ENCODE results near the gene SLCO3A1. TPM values are rescaled to one million over a fixed set of nuclear protein-coding genes. Genes with fewer than 3 reads are reported as not detected.

Gene SLCO3A1
- total RNA-seq, 1 donor from 2014 or later: 46.6 TPM

DNA sequence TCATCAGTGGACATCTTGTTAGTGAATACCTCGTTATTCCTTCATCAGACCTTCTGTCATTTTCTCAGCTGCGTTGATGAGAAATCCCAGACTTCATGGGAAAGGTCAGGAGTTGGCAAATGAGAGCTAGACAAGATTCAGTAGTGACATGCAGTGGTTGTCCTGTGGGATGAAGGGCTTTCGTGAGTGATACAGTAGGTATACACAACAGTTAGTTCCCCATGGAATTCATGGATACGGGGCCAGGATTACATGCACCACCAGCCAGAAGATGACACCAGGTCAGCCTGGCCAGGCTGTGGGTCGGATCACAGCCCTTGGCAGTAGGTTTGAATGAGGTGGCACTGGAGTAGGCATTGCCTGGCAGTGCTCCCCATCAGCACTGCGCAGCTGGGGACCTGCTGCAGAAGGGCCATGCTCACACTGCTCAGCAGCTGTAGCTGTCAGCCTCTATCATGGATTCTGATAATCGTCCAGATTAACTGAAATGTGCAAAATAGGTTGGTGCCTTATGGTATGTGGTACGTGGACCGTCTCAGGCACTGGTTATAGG, 150.1 kb downstream of the SLCO3A1 start:
- no peak for DNase-seq
- ATAC-seq (ENCODE audit: poor library complexity): peak; percentile 73
- intact Hi-C loops (cut with DNase I): no loop called here

DNA sequence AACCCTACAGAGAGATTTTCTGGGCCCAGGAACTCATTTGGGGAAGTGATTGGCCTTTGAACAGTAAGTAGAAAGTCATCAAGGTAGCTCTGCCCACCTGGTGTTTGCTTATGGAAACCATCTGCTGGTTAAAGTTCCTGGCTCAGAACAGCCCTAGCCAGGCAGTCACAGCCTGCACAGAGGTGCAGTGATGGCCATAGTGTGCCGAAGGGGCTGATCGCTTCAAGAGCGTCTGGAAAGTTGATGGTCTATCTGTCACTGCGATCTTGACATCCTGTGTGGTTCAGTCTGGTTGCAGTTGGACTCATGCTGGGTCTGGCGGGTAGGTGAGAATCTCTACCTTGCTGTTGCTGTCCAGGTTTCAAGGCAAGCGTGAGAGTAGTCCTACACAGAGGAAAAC, 151.6 kb downstream of the SLCO3A1 start:
- intact Hi-C loops (cut with DNase I): no loop called here
- ATAC-seq (ENCODE audit: poor library complexity): no peak
- DNase-seq: no peak

DNA sequence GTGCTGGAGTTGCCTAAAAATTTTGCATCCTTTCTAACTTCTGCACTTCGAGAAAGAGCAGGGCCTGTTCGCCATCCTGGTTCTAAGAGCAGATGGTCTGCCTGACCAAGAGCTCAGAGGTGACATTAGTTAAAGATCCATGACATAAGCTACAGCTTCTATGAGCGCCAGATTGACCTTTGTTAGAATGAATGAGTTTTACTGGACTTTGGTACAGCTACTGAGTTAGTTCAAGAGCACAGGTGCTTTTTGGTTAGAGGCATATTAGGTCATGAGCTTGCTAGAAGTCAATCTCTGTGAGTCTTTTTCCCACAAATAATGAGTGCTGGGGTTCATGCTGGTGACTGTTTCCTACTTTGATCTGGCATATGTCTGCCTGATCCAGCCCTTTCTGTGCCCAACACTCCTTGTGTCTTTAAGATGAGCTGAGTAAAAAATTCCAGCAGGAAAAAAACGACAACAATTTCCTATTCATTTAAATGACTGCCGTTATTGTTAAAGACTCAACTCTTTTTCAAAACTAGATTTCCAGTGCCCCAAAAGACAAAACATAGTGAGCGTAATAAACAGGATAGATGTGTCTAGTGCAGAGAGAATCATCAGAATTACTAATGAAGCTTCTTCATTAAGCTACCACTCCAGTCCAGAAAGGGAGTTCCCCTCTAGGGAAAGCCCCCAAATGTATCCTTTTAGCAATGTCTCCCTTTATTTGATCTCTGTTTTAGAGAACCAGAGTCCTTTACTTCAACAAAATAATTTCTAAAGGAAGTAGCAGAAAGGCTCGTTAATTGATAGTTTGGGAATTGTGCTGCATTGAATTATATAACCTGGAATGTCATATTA, 152.9 kb downstream of the SLCO3A1 start:
- ATAC-seq (ENCODE audit: poor library complexity): no peak
- intact Hi-C loops (cut with DNase I): no loop called here
- no peak for DNase-seq

DNA sequence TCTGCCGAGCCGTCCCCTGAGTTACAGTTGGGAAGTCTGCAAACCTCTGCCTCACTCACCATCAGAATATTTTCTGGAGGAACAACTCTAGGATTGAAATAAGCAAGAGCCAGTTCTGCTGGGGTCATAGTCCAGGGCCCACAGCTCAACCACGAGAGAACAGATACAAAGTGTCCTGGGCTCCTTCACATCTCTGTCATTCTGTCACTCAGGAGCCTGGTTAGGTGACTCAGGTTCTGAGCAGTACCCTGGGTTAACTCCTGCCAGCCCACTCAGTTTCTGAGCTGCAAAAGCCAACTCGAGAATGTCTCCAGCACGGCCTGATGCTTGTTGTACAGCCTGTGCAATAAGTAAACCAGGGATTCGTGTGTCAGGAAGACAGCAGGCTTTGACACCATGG, 155.7 kb downstream of the SLCO3A1 start:
- intact Hi-C loops (cut with DNase I): no loop called here
- peak; percentile 45 for ATAC-seq (ENCODE audit: poor library complexity)

DNA sequence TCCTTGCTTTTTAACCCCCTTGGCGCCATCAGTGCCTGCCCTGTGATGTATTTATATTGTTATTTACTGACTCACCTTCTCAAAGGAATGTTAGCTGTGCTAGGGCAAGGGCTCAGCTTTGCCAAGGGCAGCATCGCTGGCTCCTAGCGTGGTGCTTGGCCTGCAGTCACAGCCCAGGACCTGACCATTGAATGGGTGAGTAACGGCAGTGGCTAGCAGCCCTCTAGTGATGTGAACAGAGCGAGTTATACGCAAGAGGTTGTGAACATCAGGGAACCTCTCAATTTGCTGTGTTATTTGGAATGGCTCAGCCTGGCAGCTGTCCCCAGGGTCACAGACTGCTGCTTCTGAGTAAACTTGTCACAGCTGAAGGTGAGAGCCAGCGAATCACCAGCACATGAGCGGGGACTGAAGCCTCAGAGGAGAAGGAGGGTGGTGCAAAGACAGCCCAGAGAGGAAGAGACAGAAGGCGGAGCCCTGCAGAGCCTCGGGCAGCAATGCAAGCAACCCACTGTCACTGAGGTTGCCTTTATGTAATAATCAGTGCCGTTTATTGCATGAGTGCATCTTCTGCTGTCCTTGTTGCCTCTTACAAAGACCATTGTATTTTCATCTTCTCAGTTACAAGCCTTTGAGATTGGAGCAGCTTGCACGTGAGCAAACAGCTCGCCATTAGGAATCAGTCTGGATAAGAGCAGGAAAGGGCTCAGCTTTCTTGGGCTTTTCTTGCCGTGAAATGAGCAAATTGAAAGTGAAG, 158.3 kb downstream of the SLCO3A1 start:
- intact Hi-C loops (cut with DNase I): no loop called here
- ATAC-seq (ENCODE audit: poor library complexity): peak; percentile 79
- peak; percentile 56 for DNase-seq

More for the DNA sequence above, 155.7 kb downstream of the SLCO3A1 start:
- DNase-seq: no peak

DNA sequence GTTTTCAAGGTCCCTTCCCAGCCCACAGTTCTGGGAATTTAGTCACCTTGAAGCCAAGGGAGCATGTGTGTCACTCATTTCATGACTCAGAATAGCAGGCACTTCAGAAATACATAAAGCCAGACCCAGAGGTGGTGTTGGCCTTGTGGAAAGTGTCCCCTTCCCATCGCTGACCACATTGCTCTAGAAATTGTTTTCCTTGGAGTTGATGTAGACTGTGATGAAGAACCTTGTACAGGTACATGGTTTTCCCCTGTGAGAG, 158.8 kb downstream of the SLCO3A1 start:
- intact Hi-C loops (cut with DNase I): no loop called here
- ATAC-seq (ENCODE audit: poor library complexity) (peak; percentile 27), DNase-seq (no peak)

DNA sequence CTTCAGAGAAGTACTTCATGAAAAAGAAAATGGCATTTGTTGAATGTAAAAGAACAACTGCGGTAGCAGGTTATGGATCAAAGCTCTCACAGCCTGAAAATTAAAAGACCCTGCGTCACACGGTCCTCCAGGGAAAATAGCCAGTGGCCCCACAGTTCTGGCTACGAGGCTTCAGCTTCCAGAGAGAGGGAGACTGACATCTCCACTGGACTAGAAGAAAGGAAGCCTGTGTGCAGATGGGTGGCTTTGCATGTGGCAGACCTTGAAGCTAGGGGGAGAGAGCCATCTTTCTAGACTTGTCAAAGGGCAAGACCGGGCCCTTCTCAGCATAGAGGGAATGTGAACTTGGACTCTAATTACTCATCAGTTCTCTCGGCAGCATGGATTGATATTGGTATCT, 159.4 kb downstream of the SLCO3A1 start:
- no peak for ATAC-seq (ENCODE audit: poor library complexity)
- no peak for DNase-seq
- intact Hi-C loops (cut with DNase I): no loop called here

DNA sequence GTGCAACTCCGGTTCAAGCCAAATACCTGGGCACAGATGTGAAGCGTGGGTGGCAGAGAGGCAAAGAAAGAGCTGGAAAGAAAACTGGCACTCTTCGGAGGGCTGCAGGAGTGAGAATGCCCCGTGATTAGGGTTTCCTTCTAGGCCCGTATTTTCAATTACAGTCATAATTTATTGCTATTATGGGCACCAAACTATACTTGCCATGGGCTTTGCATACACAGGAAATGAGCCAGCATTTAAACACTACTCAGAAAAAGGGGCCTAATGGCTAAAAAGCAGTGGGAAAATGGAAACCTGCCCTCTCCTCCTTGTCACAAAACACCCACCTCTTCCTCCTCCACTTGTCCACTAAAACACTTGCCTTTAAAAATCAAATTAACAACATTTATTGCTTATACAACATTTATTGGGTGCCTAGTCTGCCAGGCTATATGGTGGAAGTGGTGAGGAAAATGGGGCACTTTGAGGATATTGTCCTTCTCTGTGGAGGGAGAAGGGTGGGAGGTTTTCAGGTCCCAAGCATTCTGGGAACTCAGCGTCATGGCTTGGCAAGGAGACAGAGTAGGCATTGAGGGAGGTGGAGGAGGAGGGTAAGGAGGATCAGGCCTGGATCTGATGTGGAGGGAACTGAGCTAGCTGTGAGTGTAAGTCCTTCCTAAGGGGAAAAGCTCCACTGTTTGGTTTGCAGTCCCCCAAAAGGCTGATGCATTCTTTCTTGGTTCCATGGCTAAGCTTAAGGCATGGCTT, 160.9 kb downstream of the SLCO3A1 start:
- intact Hi-C loops (cut with DNase I): no loop called here
- ATAC-seq (ENCODE audit: poor library complexity) (no peak), DNase-seq (no peak)

DNA sequence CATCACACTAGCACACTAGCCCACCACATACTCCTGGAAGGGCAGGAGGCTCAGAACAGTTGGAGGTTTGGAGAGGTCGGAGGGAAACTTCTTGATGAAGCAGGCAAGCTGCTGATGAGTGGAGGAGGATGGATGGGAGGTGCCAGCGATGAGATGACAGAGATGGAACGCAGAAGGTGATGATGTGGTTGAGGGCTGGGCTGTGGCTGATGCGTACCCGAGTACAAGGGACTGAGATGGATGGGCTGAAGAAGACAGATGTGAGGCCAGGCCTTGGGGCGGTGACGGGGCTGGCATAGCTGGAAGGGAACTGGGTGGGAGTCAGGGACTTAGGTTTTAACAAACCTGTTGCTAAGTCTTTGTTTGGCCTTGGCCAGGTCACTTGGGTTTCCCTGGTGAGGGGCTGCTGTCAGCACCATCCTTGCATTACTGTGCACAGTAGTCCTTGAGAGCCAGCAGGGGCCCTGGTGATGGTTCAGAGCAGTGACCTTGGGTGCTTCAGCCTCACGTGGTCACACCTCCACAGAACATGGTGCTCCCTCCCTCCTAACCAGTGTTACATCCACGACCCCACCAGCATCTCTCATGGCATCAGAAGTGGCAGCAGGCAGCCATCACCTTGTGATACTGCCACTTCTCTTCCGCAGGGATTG, 164.5 kb downstream of the SLCO3A1 start:
- intact Hi-C loops (cut with DNase I): no loop called here

DNA sequence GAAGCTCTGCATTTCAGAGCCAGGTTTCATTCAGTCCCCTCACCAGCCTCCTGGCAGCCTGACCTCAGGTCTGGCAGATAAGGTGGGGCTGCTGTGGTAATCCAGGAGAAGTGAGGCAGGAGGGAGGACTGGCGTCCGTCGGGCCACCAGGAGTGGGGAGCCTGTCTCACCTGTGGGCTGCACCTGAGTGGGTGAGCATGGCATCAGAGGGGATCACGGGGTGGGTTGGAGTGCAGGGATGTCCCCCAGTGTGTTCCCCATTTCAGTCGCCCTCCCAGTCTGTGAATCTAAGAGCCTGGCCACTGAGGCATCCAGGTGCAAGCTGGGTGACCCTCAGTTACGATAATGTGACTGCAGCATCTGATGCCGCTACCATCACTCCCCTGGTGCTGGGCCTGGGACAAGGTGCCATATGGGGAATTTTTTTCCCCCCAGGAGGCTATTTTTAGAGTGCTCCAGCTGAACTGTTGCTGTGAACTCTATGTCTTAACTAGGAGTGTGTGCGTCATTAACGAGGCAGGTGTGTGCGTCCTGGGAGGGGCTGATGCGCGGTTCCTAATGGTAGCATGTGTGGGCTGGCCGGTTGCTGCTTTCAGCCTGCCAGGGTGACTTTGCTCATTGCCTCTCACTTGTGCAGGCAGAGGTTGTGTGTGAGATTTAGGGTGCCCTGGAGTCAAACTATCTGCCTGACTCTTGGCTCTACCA, 165.2 kb downstream of the SLCO3A1 start:
- ATAC-seq (ENCODE audit: poor library complexity) (peak; percentile 72), DNase-seq (no peak)
- intact Hi-C loops (cut with DNase I): no loop called here

More for the DNA sequence above, 164.5 kb downstream of the SLCO3A1 start:
- peak; percentile 37 for ATAC-seq (ENCODE audit: poor library complexity)
- no peak for DNase-seq

DNA sequence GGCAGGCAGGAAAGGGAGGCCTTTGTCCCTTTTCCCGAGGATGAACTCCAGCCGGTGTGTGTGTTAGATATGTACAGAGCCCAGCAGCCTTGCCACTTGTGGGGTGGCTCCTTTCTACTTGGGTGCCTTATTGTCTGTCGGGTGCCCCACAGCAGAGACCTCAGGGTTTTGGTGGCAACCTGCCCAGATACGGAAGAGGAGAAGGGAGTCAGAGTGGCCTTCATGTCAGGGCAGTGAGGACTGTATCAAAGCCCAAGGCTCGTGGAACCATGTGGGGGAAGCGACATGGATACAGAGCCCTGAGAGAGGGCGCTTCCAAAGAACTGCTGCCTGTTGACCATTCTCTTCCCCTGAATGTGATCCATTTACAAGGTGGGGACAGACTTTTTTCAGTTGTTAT, 166.2 kb downstream of the SLCO3A1 start:
- DNase-seq (no peak), ATAC-seq (ENCODE audit: poor library complexity) (no peak)
- intact Hi-C loops (cut with DNase I): no loop called here

DNA sequence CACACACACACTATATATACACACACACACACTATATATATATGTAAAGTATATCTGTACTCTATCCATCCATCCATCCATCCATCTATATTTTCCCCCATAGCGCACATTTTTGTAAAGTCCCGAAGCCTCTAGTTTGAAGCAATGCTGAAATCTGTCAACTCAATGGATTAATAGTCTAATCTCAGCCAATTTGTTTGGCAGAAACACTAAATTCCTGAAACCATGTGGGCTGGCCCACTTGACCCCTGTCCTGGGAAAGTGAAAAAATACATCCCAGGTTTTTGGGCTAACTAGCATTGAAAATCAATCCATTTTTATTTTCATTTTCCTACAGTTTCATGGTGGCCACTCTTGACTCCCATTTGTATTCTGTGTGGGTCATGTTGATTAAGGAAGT, 166.7 kb downstream of the SLCO3A1 start:
- no peak for ATAC-seq (ENCODE audit: poor library complexity)
- DNase-seq: no peak
- intact Hi-C loops (cut with DNase I): no loop called here

DNA sequence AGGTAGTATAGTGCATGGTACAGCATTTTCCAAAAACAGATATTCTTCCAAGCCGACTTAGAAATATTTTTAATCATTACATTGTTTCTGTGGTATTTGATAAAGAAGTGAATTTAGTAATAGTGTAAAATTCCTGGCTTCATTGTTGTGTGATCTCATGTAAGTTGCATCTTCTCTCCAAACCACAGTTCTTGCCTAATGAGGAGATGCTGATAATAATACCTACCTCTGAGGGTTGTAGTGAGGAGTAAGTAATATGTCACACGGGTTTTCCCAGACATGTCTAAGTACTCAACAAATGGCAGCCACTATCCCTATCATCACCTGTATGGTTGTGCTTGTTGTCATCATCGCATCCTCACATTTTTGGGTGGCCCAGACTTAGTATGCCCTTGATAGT, 167.3 kb downstream of the SLCO3A1 start:
- DNase-seq: no peak
- ATAC-seq (ENCODE audit: poor library complexity): no peak
- intact Hi-C loops (cut with DNase I): no loop called here

DNA sequence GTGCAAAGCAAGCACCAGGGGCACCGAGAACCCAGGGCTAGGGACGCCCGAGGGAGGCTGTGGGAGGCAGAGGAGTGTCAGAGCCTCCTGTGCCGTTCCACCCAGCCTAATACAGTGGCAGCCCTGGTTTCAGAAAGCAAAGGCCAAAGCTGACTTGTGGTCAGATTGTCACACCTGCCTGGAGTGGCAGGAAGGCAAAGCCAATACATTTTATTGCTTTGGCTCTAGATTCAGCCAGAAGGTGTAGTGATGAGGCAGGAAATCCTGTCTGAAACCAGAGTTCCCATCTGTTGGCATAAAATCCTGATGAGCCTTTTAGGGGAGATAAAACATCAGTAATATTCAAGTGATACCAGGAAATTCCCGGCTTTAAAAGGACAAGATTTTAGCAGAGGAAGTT, 168.3 kb downstream of the SLCO3A1 start:
- intact Hi-C loops (cut with DNase I): no loop called here
- no peak for ATAC-seq (ENCODE audit: poor library complexity)
- no peak for DNase-seq

DNA sequence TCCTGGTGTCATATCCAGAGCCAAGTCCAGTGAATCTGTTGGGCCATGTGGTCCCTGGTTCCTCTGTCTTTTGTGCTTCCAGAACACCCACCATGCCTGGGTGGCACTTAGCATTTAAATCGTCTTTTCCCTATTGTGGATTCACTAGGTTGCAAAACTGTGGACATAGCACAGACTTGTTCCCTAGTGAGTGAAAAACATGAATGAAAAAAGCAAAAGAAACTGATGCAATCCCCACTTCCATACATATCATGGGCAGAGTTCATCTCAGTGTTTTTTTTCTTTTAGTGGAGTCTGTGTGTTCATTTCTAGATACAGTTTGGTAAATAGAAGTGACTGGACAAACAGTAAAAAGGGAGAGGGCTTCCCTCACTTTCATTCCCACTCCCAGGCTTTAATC, 170.5 kb downstream of the SLCO3A1 start:
- DNase-seq: no peak
- no peak for ATAC-seq (ENCODE audit: poor library complexity)
- intact Hi-C loops (cut with DNase I): no loop called here

DNA sequence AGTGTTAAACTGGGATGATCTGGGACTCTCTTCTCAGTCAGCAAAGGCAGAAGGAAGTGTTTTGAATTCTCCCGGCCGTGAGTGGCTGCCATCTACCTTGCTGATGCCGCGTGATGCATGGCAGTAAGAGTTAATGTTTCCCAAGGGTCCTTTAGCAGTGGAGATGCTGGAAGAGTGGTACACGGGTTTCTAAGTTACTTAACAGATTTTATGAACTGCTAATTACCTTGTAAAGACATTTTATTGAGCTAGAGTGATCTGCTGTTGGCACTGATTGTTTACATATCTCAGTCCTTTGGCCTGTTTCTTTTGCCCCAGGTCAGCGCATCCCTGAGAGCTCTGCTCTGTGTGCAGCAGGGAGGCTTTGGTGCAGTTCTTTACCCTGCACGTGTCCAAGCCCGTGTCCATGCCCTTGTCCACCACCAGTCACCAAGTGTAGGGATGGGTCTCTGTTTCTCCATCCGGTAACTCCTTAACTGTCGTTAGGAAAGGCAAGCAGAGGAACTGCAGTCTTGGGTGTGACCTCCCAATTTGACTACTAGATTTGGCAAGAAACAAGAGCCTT, 172.3 kb downstream of the SLCO3A1 start:
- intact Hi-C loops (cut with DNase I): no loop called here
- DNase-seq: no peak
- no peak for ATAC-seq (ENCODE audit: poor library complexity)

DNA sequence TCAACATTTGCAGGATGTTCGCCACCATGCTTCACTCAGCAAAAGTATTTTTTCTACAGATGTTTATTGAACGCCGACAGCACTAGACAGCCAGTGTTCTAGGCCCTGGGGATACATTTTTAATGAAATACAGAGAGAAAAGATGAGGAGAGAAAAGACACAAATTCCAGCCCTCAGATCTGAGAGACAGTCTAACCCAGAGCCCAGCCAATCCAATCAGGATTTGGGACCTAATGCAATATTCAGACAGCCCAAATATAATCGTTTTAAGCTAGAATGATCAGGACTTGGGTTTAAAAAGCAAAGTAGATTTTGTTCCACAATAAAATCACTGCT, 174.8 kb downstream of the SLCO3A1 start:
- intact Hi-C loops (cut with DNase I): no loop called here
- DNase-seq (no peak), ATAC-seq (ENCODE audit: poor library complexity) (peak; percentile 23)

DNA sequence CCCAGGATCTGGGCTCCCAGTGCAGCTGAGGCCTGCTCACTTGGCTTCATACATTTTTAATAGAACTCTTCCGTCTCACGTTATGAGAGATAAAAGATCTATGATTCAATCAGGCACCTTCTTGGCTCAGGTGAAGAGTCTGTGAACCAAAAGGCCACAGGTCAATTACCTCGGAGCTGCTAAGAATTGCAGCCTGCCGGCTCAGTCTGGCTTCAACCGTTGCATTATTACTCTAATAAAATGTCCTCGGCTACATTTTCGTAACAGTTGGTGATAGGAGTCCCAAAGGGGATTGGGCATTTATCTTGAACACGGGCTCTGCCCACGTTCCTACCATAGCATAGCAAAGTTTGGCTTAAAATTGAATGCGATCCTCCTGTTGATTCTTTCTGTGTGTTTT, 176.3 kb downstream of the SLCO3A1 start:
- intact Hi-C loops (cut with DNase I): no loop called here
- DNase-seq (no peak), ATAC-seq (ENCODE audit: poor library complexity) (peak; percentile 28)

Measured in Right ventricle myocardium superior (tissue), 1 donor.